ENCODE data around the gene GLYATL1. TPM values are rescaled to one million over a fixed set of nuclear protein-coding genes. Genes with fewer than 3 reads are reported as not detected.

Gene GLYATL1
- total and polyA plus RNA-seq, 7 donors: 0.74 TPM; not detected in 6

- Histone ChIP-seq H3K36me3 (no peaks in the 10 kb centered on the region), H3K4me1 (no peaks in the 10 kb centered on the region), H3K9me3 (no peaks in the 10 kb centered on the region), H3K27ac (no peak overlapping the region), H3K4me3 (no peak overlapping the region), H3K27me3 (no peaks in the 10 kb centered on the region)
- intact Hi-C loops (cut with DNase I): no loop called here
- no peak for DNase-seq
- TF ChIP-seq POLR2A (IDR thresholded peaks at IDR 0.05) (no peak), CTCF (IDR thresholded peaks at IDR 0.05) (no peak), POLR2AphosphoS5 (IDR thresholded peaks at IDR 0.05) (no peak), EP300 (IDR thresholded peaks at IDR 0.05) (no peak)
- WGBS, 2 donors: 78 to 90% methylated on average over 4 of the region's 4 CpGs
Measured at GRCh38 chr11:58938398-58938797, 890 bp upstream of the GLYATL1 start.

DNA sequence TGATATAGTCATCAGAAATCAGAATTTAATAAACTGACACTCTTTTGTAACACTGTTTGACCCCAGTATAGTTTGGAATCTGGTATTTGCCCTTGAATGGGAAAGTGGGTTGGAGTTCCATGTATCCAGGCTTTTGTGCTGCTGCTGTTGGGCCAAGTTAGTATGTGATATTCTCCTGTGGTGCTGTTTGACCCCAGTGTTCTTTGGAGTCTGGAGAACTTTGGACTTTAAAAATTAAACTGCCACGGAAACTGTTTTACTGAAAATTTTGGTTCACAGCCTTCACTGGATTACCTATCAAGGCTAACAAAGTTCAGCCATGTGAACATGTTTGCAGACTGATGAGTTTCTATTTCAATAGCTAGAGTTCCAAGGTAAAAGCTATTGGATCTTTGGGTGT lies 740 bp downstream of the GLYATL1 start:
- no peaks in the 10 kb centered on the region for H3K4me1 ChIP-seq
- TF ChIP-seq POLR2AphosphoS5 (IDR thresholded peaks at IDR 0.05) (no peak), POLR2A (IDR thresholded peaks at IDR 0.05) (no peak), CTCF (IDR thresholded peaks at IDR 0.05) (no peak), EP300 (IDR thresholded peaks at IDR 0.05) (no peak)
- H3K27me3 ChIP-seq: no peaks in the 10 kb centered on the region
- no peaks in the 10 kb centered on the region for H3K9me3 ChIP-seq
- no peak for DNase-seq
- 53 to 87% methylated on average over 1 of the region's 1 CpG for WGBS, 2 donors
- no peak overlapping the region for H3K27ac ChIP-seq
- no peak overlapping the region for H3K4me3 ChIP-seq
- H3K36me3 ChIP-seq: no peaks in the 10 kb centered on the region
- intact Hi-C loops (cut with DNase I): no loop called here

DNA sequence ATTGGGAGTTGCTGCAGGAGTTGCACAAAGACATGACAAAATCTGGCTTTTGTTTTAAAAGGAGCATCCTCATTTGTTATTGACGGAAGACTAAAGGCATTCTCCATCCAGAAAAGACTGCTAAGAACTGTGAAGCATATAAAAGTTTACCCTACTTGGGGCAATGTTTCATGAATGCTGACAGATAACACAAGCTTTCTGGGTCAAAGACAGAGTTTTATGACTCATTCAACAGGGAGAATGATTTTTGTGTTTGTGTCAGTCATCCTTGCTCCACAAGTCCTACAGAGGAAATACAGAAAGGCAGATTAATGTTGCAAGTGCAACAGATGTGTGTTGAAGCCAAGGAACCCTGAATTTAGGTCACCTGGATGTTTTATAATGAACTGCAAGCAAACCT lies 2.5 kb downstream of the GLYATL1 start:
- Histone ChIP-seq H3K9me3 (no peaks in the 10 kb centered on the region), H3K36me3 (no peaks in the 10 kb centered on the region), H3K4me3 (no peak overlapping the region), H3K27me3 (no peaks in the 10 kb centered on the region), H3K27ac (no peak overlapping the region), H3K4me1 (no peaks in the 10 kb centered on the region)
- DNase-seq: no peak
- no peak for TF ChIP-seq POLR2A (IDR thresholded peaks at IDR 0.05)
- no peak for TF ChIP-seq POLR2AphosphoS5 (IDR thresholded peaks at IDR 0.05)
- TF ChIP-seq EP300 (IDR thresholded peaks at IDR 0.05): no peak
- no peak for TF ChIP-seq CTCF (IDR thresholded peaks at IDR 0.05)
- 94 to 96% methylated on average over 1 of the region's 1 CpG for WGBS, 2 donors
- intact Hi-C loops (cut with DNase I): no loop called here

DNA sequence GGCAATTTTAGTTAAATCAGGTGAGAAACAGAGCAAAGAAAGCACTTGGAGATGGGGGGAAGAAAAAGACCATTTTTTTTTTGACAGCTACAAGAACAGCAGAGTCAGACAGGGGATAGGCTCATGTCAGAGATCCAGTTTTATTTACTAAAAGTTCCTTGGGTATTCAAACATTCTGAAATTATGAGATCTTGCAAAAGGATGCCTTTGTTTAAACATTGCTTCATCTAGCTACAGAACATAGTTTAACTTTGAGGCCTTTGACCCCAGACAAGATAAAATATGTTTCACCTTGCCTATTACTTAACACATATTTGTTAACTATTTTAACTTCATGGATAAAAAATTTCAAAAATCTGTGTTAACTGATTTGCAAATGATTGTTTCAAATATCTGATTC lies 6.4 kb downstream of the GLYATL1 start:
- no peak for DNase-seq
- H3K27me3 ChIP-seq: no peaks in the 10 kb centered on the region
- H3K9me3 ChIP-seq: no peaks in the 10 kb centered on the region
- no peak overlapping the region for H3K4me3 ChIP-seq
- no peak overlapping the region for H3K27ac ChIP-seq
- TF ChIP-seq POLR2AphosphoS5 (IDR thresholded peaks at IDR 0.05) (no peak), CTCF (IDR thresholded peaks at IDR 0.05) (no peak), POLR2A (IDR thresholded peaks at IDR 0.05) (no peak), EP300 (IDR thresholded peaks at IDR 0.05) (no peak)
- H3K36me3 ChIP-seq: no peaks in the 10 kb centered on the region
- H3K4me1 ChIP-seq: no peaks in the 10 kb centered on the region
- intact Hi-C loops (cut with DNase I): no loop called here

DNA sequence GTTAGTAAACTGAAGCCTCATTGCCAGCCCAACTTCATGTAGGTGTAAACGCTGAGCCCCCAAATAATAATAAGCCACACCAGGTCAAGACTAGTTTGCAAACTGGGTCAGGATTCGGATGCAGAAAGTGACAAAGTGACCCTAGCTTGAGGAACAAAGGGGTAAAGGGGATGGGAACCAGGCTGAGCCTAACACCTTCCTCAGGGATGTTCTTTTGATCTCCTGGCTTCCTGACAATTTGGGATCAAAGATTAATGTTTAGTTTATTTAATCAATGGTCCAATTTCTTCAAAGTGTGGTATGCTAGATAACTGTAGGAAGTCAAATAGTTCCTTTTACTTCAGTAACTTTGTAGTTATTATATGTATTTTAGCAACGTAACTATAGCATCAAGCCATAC lies 9.9 kb downstream of the GLYATL1 start:
- Histone ChIP-seq H3K9me3 (no peaks in the 10 kb centered on the region), H3K4me3 (no peak overlapping the region), H3K27me3 (no peaks in the 10 kb centered on the region), H3K36me3 (no peaks in the 10 kb centered on the region), H3K27ac (no peak overlapping the region), H3K4me1 (no peaks in the 10 kb centered on the region)
- DNase-seq: no peak
- TF ChIP-seq POLR2A (IDR thresholded peaks at IDR 0.05): no peak
- no peak for TF ChIP-seq EP300 (IDR thresholded peaks at IDR 0.05)
- no peak for TF ChIP-seq CTCF (IDR thresholded peaks at IDR 0.05)
- intact Hi-C loops (cut with DNase I): no loop called here
- 74 to 82% methylated on average over 3 of the region's 3 CpGs for WGBS, 2 donors
